ENCODE data around the gene C1orf87. TPM values are rescaled to one million over a fixed set of nuclear protein-coding genes. Genes with fewer than 3 reads are reported as not detected.

C1orf87 gene
- polyA plus RNA-seq, 1 of the 3 experiments (the other 2 are of a cell fraction), result not detected

DNA sequence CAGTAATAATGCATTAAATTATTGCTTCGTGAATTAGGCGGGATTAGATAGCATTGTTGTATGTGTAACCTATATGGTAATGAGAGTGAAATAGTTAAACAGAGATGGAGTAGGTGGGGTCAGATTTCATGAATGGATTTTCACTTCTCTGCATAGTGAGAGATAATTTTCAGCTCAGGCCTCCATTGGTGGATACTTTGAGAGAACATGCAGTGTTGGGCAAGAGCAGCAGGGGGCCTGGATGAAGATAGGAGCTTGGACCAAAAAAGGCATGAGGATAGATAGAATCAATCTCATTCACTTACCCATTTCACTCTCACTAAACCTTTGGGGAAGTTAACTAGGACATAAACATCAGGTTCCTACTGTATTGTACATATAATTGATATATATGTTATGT is 39.5 kb upstream of the C1orf87 start:
- H3K27ac ChIP-seq (ENCODE audit: low read depth in 2 of 2, low read length in 1 of 2), result no peak overlapping the region
- H3K27me3 ChIP-seq (ENCODE audit: insufficient read depth), result no peaks in the 10 kb centered on the region
- no peaks in the 10 kb centered on the region for H3K9me2 ChIP-seq
- no peaks in the 10 kb centered on the region for H3K79me2 ChIP-seq (ENCODE audit: insufficient read depth)
- WGBS (ENCODE audit: low lambda C conversion rate), result 91% methylated on average over 2 of the region's 2 CpGs
- H3K4me1 ChIP-seq (ENCODE audit: control insufficient read depth in 1 of 2, insufficient read depth in 2 of 2, low read depth in 1 of 2, low read length in 1 of 2), result no peaks in the 10 kb centered on the region
- no peak overlapping the region for H3K4me3 ChIP-seq (ENCODE audit: low read depth in 2 of 2, low read length in 1 of 2)
- H3K36me3 ChIP-seq (replicated peaks in 1 of 2; ENCODE audit: control insufficient read depth in 1 of 2, insufficient read depth in 2 of 2, low read length in 1 of 2), result no peaks in the 10 kb centered on the region
- no peak overlapping the region for H3K4me2 ChIP-seq
- H2AFZ ChIP-seq (ENCODE audit: low read depth), result no peak overlapping the region
- H4K20me1 ChIP-seq (ENCODE audit: insufficient read depth), result no peaks in the 10 kb centered on the region
- POLR2A ChIA-PET, result no interaction called here
- CTCF ChIA-PET, result interaction anchor here (1.1 kb wide), 1 partner anchor 15 kb away, joined by 3 read pairs; no protein-coding TSS in a partner anchor
- no peaks in the 10 kb centered on the region for H3K9me3 ChIP-seq
- H3K9ac ChIP-seq, result no peak overlapping the region
- TF ChIP-seq NRF1 (IDR thresholded peaks at IDR 0.05; ENCODE audit: low read depth, low read length) (no peak), CTCF (IDR thresholded peaks at IDR 0.05) (peak; percentile 24), TAF1 (IDR thresholded peaks at IDR 0.05; ENCODE audit: borderline replicate concordance, low read depth, low read length) (no peak), SIN3A (IDR thresholded peaks at IDR 0.05; ENCODE audit: borderline replicate concordance, low read depth, low read length) (no peak), IRF3 (IDR thresholded peaks at IDR 0.05; ENCODE audit: low read depth, low read length) (no peak)
- no peaks in the 10 kb centered on the region for H3F3A ChIP-seq (replicated peaks; ENCODE audit: insufficient read depth)
- DNase-seq, result no peak

DNA sequence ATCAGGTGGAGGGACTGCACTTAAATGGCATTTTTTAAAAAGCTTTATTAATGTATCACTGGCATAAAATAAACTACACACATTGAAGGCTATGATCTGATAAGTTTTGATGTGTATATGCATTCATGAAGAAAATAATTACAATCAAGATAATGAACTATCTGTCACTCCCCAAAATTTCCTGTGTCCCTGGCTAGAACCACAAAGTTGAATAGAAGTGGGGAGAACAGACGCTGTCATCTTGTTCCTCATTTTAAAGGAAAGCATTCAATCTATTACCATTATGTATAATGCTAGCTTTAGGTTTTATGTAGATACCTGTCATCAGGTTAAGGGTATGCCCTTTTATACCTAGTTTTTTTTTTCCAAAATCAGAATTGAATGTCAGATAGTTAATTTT is 38.1 kb upstream of the C1orf87 start:
- DNase-seq, result no peak
- H3K9me2 ChIP-seq, result no peaks in the 10 kb centered on the region
- TF ChIP-seq SIN3A (IDR thresholded peaks at IDR 0.05; ENCODE audit: borderline replicate concordance, low read depth, low read length), result no peak
- no peak for TF ChIP-seq TEAD4 (IDR thresholded peaks at IDR 0.05; ENCODE audit: borderline replicate concordance, insufficient read depth)
- TF ChIP-seq, protein P1, sequence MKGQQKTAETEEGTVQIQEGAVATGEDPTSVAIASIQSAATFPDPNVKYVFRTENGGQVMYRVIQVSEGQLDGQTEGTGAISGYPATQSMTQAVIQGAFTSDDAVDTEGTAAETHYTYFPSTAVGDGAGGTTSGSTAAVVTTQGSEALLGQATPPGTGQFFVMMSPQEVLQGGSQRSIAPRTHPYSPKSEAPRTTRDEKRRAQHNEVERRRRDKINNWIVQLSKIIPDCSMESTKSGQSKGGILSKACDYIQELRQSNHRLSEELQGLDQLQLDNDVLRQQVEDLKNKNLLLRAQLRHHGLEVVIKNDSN (IDR thresholded peaks at IDR 0.05; ENCODE audit: borderline replicate concordance, low read depth), result no peak
- TF ChIP-seq, protein P2, sequence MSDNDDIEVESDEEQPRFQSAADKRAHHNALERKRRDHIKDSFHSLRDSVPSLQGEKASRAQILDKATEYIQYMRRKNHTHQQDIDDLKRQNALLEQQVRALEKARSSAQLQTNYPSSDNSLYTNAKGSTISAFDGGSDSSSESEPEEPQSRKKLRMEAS (IDR thresholded peaks at IDR 0.05; ENCODE audit: low read depth), result no peak
- no peak for TF ChIP-seq POLR2AphosphoS5 (IDR thresholded peaks at IDR 0.05; ENCODE audit: low read depth, low read length)
- no peak for TF ChIP-seq RXRA (IDR thresholded peaks at IDR 0.05; ENCODE audit: borderline replicate concordance, low read depth)
- POLR2A ChIA-PET, result no interaction called here
- H4K20me1 ChIP-seq (ENCODE audit: insufficient read depth), result no peaks in the 10 kb centered on the region
- H3K9ac ChIP-seq, result no peak overlapping the region
- H2AFZ ChIP-seq (ENCODE audit: low read depth), result no peak overlapping the region
- no peaks in the 10 kb centered on the region for H3K4me1 ChIP-seq (ENCODE audit: control insufficient read depth in 1 of 2, insufficient read depth in 2 of 2, low read depth in 1 of 2, low read length in 1 of 2)
- H3K36me3 ChIP-seq (replicated peaks in 1 of 2; ENCODE audit: control insufficient read depth in 1 of 2, insufficient read depth in 2 of 2, low read length in 1 of 2), result no peaks in the 10 kb centered on the region
- no peak overlapping the region for H3K4me2 ChIP-seq
- H3K4me3 ChIP-seq (ENCODE audit: low read depth in 2 of 2, low read length in 1 of 2), result no peak overlapping the region
- no peaks in the 10 kb centered on the region for H3K27me3 ChIP-seq (ENCODE audit: insufficient read depth)
- H3K9me3 ChIP-seq, result no peaks in the 10 kb centered on the region
- WGBS (ENCODE audit: low lambda C conversion rate), result 47% methylated on average over 1 of the region's 1 CpG
- no peaks in the 10 kb centered on the region for H3K79me2 ChIP-seq (ENCODE audit: insufficient read depth)
- no peaks in the 10 kb centered on the region for H3F3A ChIP-seq (replicated peaks; ENCODE audit: insufficient read depth)
- CTCF ChIA-PET, result interaction anchor here (0.8 to 1.4 kb wide), 2 partner anchors 9 to 141 kb away, joined by 3 to 4 read pairs; no protein-coding TSS in a partner anchor
- H3K27ac ChIP-seq (ENCODE audit: low read depth in 2 of 2, low read length in 1 of 2), result no peak overlapping the region

All from SK-N-SH (cell line).